NCI-H1417 (cell line): ENCODE results near the gene ODF2L.
A peak's percentile ranks its signal among the peaks of the same experiment; 100 is the strongest.
"Not testable (repeated sequence)": the region's sequence is repeated elsewhere in the genome, so short reads cannot be mapped to it uniquely, and the experiment has no call there.

Experiments
- DNase-seq, 3 experiments: peaks; one replicate each; lab custom pipeline; 2025; lab: John Stamatoyannopoulos, UW

The ODF2L gene

GRCh38 chr1:86387916-86388627 is 8.1 kb downstream of the ODF2L start:
- no peak for DNase-seq

DNA sequence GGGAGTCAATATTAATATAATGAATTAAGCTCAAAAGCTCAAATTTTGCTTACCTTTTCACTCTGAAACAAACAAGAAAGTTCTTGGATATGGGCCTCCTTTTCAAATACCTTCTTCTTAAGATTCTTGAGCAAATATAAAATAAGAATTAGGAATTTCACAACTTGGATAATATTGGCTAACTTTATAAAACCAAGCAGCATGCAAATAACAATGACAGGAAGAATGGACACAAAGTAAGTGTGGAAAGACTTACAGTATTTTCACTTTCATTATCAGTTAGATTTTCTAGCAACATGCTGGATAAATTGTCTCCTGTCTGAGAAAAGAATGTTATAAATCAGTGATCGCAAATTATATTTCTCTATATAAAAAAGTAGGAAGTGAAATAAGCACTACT is 13.2 kb downstream of the ODF2L start:
- no peak for DNase-seq

- no peak for DNase-seq
Measured at GRCh38 chr1:86381223-86381622, 14.9 kb downstream of the ODF2L start.

- peak; percentile 7 to 79 (median 53) for DNase-seq
Measured at GRCh38 chr1:86380257-86380861, 15.8 kb downstream of the ODF2L start.

GRCh38 chr1:86378813-86379212 is 17.3 kb downstream of the ODF2L start:
- no peak for DNase-seq

- DNase-seq, result no peak
Measured at GRCh38 chr1:86377341-86377740, 18.8 kb downstream of the ODF2L start.

DNA sequence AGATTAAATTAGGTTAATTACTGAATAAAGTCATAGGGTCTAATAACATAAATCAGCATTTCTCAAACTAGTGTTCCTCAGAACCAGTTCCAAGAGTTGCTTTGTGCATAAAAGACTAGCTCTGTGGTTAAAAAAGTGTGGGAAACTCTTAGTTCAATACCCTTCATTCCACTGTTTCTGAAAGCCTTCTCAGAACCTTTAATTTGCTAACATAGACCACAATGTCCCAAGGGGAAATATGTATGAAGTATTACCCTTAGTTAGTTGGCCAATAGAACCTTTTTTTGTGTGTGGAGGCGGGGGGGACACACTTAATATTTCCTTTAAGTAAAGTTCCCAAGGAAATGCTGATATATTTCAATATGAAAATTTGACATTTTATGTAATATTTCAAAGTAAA is 20.4 kb downstream of the ODF2L start:
- no peak for DNase-seq

GRCh38 chr1:86370601-86371022 is 25.5 kb downstream of the ODF2L start:
- no peak for DNase-seq

- no peak for DNase-seq
Measured at GRCh38 chr1:86365896-86366295, 30.2 kb downstream of the ODF2L start.

DNA sequence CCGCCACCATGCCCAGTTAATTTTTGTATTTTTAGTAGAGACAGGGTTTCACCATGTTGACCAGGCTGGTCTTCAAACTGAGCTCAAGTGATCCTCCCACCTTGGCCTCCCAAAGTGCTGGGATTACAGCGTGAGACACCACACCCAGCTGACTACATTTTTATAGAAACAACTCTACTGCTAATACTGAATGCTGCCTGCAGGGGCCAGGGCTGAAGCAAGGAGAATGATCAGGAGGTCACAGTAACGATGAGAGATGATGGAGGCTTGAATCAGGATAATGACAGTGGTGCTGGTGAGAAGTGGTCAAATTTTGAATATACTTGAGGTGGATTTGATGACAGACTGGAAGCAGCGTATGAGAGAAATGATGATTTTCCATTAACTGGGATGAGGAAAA is 33.3 kb downstream of the ODF2L start:
- no peak for DNase-seq

GRCh38 chr1:86357796-86358195 is 38.3 kb downstream of the ODF2L start:
- DNase-seq, result no peak

DNA sequence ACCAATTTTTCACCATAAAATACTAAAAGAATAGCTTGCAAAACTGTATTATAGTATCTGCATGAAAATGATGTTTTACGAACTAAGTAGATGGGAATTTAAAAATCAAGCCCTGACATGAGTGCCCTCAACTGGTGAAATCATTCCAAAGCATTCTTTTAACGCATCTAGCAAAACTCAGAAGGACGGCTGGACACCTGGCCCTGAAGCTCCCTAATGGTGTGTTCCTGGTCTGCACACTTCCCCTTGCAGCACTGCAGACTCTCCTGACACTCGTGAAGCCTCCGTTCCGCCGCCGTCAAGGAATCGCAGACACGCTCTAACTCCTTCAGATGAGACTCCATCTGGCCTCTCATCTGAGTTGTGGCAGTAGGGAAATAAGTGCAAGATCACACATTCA is 39.9 kb downstream of the ODF2L start:
- DNase-seq, result peak in 1 of 3 experiments; percentile 22

GRCh38 chr1:86352086-86352485 is 44.0 kb downstream of the ODF2L start:
- DNase-seq, result no peak

GRCh38 chr1:86350230-86350629 is 45.9 kb downstream of the ODF2L start:
- DNase-seq, result not testable (repeated sequence)

- no peak for DNase-seq
Measured at GRCh38 chr1:86346388-86346787, 49.7 kb downstream of the ODF2L start.

DNA sequence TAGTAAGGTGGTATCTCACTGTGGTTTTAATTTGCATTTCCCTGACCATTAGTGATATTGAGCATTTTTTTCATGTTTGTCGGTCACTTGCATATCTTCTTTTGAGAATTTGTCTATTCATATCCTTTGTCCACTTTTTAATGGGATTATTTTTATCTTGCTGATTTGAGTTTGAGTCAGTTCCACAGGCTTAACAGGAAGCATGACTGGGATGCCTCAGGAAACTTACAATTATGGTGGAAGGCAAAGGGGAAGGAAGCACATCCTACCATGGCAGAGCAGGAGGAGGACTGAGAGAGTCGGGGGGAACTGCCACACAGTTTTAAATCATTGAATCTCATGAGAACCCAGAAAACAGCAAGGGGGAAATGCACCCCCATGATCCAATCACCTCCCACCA is 51.1 kb downstream of the ODF2L start:
- DNase-seq, result no peak

DNA sequence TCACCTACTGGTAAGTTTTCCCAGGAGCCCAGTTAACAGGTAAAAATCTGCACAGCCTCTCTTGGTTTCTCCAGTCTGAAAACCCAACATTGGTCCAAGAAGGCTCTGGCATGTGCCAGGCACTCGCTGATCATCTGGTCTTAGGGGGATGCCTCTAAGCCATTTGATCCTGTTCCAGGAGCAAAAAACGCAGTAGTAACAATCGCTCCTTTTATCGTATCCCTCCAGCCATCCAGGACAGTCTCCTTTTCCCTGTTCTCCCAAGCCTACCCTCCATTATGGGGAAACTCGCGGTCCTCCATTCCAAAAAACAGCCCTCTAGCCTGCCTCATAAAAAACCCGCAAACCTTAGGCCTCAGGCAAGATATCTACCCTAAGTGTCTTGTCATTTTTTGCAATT is 56.2 kb downstream of the ODF2L start:
- DNase-seq, result no peak

DNA sequence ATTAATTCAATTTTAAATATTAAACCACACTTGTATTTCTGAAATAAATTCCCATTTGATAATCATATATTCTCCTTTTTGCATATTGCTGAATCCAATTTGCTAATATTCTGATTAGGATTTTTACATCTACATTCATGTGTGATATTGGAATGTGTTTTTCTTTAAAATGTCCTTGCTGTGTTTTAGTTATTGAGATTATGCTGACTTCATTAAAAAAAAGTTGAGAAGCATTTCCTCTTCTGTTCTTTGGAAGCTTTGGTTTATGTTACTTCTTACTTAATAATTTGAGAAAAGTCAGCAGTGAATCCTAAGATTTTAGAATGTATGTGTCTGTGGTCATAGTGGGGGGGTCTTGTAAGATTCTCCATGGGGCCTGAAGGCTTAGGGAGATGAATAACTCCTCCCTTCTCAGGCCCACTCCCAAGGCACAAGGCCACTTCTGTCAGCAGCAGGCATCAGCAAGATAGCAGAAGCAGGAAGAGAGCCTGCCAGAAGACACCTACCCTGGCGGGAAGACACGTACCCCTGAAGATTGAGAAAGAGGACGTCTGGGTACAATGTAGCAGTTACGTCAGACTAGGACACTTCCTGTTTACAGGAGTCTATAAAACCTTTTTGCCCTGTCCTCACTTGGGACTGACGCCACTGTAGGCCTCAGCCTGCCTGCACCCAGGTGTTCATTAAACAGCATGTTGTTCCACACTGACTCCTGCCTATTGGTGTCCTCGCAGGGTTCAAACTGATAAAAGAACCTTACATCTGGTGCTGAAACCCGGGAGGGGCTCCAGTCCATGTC is 56.9 kb downstream of the ODF2L start:
- DNase-seq, result no peak

DNA sequence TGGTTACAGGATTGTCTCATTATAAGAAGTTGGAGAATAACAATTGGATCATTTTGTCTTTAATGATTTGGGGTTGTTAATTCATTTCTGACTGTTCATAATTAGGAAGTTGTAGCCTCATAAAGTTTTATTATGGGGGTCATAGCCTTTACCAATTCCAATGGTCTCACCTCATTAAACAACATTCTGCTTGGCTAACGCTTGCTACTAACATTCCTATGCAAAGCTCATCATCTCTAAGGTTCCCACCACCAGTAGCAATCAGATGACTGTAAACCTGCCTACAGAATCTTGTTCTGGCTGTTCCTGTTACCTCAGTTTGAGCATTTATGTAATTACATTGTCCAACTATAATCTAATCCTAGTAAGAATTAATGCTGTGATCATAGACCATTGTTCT is 60.2 kb downstream of the ODF2L start:
- DNase-seq, result no peak

GRCh38 chr1:86325264-86325663 is 70.9 kb downstream of the ODF2L start:
- DNase-seq, result no peak

GRCh38 chr1:86324130-86324822 is 71.8 kb downstream of the ODF2L start:
- DNase-seq, result no peak

DNA sequence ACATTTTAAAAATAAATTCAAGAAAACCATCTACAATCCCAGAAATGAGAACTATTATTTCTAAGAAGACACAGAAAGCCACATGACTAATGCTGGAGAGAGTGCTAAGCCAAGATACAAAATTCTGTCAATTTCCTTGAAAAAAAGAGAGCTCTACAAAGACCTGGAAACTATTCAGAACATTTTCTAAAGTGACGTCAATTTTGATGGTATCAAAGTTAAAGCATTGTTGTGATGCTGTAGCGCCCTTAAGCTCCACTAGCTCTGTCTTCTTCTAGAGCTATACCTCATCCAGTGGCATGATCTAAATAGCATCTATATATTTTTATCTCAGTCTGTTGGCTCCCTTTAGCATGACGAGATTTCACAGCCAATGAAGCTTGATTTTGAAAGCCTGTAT is 73.9 kb downstream of the ODF2L start:
- no peak for DNase-seq

DNA sequence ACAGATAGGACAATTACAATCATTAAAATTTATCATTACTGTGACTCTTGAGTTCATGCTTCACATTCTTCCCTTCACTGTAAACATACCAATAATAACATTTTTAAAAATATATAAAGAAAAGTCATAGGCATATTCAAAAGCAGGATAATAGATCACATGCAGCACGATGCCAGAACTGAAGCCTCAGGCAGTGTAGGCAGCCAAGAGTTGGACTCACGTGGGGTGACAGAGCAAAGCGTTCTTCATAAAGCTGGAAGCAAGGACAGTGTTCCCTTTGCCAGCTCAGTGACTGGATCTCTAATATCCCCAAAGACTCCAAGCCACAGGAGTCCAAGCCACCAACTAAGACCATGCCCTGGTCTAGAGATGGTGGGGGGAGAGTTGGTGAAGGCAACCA is 77.7 kb downstream of the ODF2L start:
- no peak for DNase-seq
